ENCODE data around the gene SDS. TPM values are rescaled to one million over a fixed set of nuclear protein-coding genes. Genes with fewer than 3 reads are reported as not detected.

Gene SDS
- polyA plus RNA-seq, 3 donors = 0.89 to 2.3 (median 1.1) TPM

GRCh38 chr12:113378291-113378690 is 25.4 kb downstream of the SDS start:
- no peaks in the 10 kb centered on the region for H3K4me1 ChIP-seq (ENCODE audit: control insufficient read depth in 1 of 2, insufficient read depth in 2 of 2, low read length in 2 of 2)
- intact Hi-C loops (cut with micrococcal nuclease) = no loop called here

GRCh38 chr12:113374823-113375428 is 28.8 kb downstream of the SDS start:
- H3K36me3 ChIP-seq (replicated peaks in 1 of 2; ENCODE audit: control insufficient read depth in 1 of 2, insufficient read depth in 2 of 2, low read length in 2 of 2) = peaks cover 35 to 61% of the 10 kb centered on the region in 2 donors
- no peak overlapping the region for H3K4me2 ChIP-seq (replicated peaks; ENCODE audit: extremely low read depth, low read length, poor library complexity, severe bottlenecking)
- no peaks in the 10 kb centered on the region for H3K27me3 Mint-ChIP-seq (ENCODE audit: low read depth in 3 of 3)
- H3K27me3 ChIP-seq (ENCODE audit: control insufficient read depth in 2 of 2, insufficient read depth in 2 of 2, low read length in 2 of 2) = no peaks in the 10 kb centered on the region
- H3K9me3 ChIP-seq (replicated peaks in 1 of 2; ENCODE audit: control insufficient read depth in 1 of 2, insufficient read depth in 1 of 2, low read length in 2 of 2) = no peaks in the 10 kb centered on the region
- peaks cover 11% of the 10 kb centered on the region for H3K4me1 Mint-ChIP-seq
- no peak for DNase-seq
- peaks cover 2 to 5% of the 10 kb centered on the region in 2 donors for H3K4me1 ChIP-seq (ENCODE audit: control insufficient read depth in 1 of 2, insufficient read depth in 2 of 2, low read length in 2 of 2)
- H3K36me3 Mint-ChIP-seq = peaks cover 51 to 74% of the 10 kb centered on the region in 2 donors
- TF ChIP-seq, protein P1, sequence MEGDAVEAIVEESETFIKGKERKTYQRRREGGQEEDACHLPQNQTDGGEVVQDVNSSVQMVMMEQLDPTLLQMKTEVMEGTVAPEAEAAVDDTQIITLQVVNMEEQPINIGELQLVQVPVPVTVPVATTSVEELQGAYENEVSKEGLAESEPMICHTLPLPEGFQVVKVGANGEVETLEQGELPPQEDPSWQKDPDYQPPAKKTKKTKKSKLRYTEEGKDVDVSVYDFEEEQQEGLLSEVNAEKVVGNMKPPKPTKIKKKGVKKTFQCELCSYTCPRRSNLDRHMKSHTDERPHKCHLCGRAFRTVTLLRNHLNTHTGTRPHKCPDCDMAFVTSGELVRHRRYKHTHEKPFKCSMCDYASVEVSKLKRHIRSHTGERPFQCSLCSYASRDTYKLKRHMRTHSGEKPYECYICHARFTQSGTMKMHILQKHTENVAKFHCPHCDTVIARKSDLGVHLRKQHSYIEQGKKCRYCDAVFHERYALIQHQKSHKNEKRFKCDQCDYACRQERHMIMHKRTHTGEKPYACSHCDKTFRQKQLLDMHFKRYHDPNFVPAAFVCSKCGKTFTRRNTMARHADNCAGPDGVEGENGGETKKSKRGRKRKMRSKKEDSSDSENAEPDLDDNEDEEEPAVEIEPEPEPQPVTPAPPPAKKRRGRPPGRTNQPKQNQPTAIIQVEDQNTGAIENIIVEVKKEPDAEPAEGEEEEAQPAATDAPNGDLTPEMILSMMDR (IDR thresholded peaks at IDR 0.05) = no peak
- no peak overlapping the region for H2AFZ ChIP-seq (ENCODE audit: insufficient read depth, low read depth, low read length, poor library complexity, severe bottlenecking)
- intact Hi-C loops (cut with micrococcal nuclease) = no loop called here
- H3K27ac Mint-ChIP-seq = peak overlapping the region in 4 of 7 donors; percentile 27 to 54 (median 40)
- peaks cover 8% of the 10 kb centered on the region for H4K20me1 ChIP-seq (ENCODE audit: insufficient read depth, low read length)
- no peak overlapping the region for H3K4me3 ChIP-seq (replicated peaks in 1 of 3; ENCODE audit: low read depth in 2 of 3, low read length in 3 of 3)
- no peaks in the 10 kb centered on the region for H3K9me3 Mint-ChIP-seq
- no peak overlapping the region for H3K4me3 Mint-ChIP-seq
- no peaks in the 10 kb centered on the region for H3K79me2 ChIP-seq (ENCODE audit: insufficient read depth, low read length)
- WGBS (ENCODE audit: insufficient coverage) = no CpG with 5 or more reads among the region's 4 CpGs
- H3K27ac ChIP-seq (ENCODE audit: low read depth in 1 of 2, low read length in 2 of 2) = no peak overlapping the region
- H3K9ac ChIP-seq (ENCODE audit: insufficient read depth, low read length, poor library complexity, severe bottlenecking) = no peak overlapping the region

More at GRCh38 chr12:113378291-113378690, 25.4 kb downstream of the SDS start:
- Mint-ChIP-seq H3K27me3 (ENCODE audit: low read depth in 3 of 3) (no peaks in the 10 kb centered on the region), H3K4me1 (no peaks in the 10 kb centered on the region), H3K27ac (no peak overlapping the region), H3K36me3 (peaks cover 45 to 75% of the 10 kb centered on the region in 2 donors), H3K9me3 (no peaks in the 10 kb centered on the region), H3K4me3 (no peak overlapping the region)
- Histone ChIP-seq H3K27me3 (ENCODE audit: control insufficient read depth in 2 of 2, insufficient read depth in 2 of 2, low read length in 2 of 2) (no peaks in the 10 kb centered on the region), H3K79me2 (ENCODE audit: insufficient read depth, low read length) (no peaks in the 10 kb centered on the region), H3K36me3 (replicated peaks in 1 of 2; ENCODE audit: control insufficient read depth in 1 of 2, insufficient read depth in 2 of 2, low read length in 2 of 2) (peaks cover 45 to 82% of the 10 kb centered on the region in 2 donors), H2AFZ (ENCODE audit: insufficient read depth, low read depth, low read length, poor library complexity, severe bottlenecking) (no peak overlapping the region), H3K27ac (ENCODE audit: low read depth in 1 of 2, low read length in 2 of 2) (no peak overlapping the region), H3K9ac (ENCODE audit: insufficient read depth, low read length, poor library complexity, severe bottlenecking) (no peak overlapping the region), H4K20me1 (ENCODE audit: insufficient read depth, low read length) (no peaks in the 10 kb centered on the region), H3K9me3 (replicated peaks in 1 of 2; ENCODE audit: control insufficient read depth in 1 of 2, insufficient read depth in 1 of 2, low read length in 2 of 2) (no peaks in the 10 kb centered on the region), H3K4me3 (replicated peaks in 1 of 3; ENCODE audit: low read depth in 2 of 3, low read length in 3 of 3) (no peak overlapping the region), H3K4me2 (replicated peaks; ENCODE audit: extremely low read depth, low read length, poor library complexity, severe bottlenecking) (no peak overlapping the region)
- no peak for DNase-seq
- TF ChIP-seq, protein P1 (IDR thresholded peaks at IDR 0.05) = no peak
- 55% methylated on average over 2 of the region's 3 CpGs for WGBS (ENCODE audit: insufficient coverage)

Data from CD14-positive monocyte (primary cell).